ENCODE measurements around the gene GTF2A2.
"Not testable (repeated sequence)": the region's sequence is repeated elsewhere in the genome, so short reads cannot be mapped to it uniquely, and the experiment has no call there.

GTF2A2 gene

GRCh38 chr15:59656897-59657634 lies at the start of gene GTF2A2:
Gene GTF2A2 (minus strand): TSS chr15:59657515. CDS start chr15:59652277, 5,238 bp downstream.
- DNase-seq = peak; percentile 97

GRCh38 chr15:59703979-59704796 lies 46.9 kb upstream of the GTF2A2 start:
- DNase-seq = no peak

- DNase-seq = no peak
These were observed 45.0 kb upstream of the GTF2A2 start for GRCh38 chr15:59702351-59702750.

- DNase-seq = no peak
These were observed 44.6 kb upstream of the GTF2A2 start for GRCh38 chr15:59701880-59702279.

GRCh38 chr15:59699810-59700431 lies 42.6 kb upstream of the GTF2A2 start:
- DNase-seq = no peak

GRCh38 chr15:59698065-59698464 lies 40.8 kb upstream of the GTF2A2 start:
- not testable (repeated sequence) for DNase-seq

GRCh38 chr15:59696332-59696731 lies 39.0 kb upstream of the GTF2A2 start:
- no peak for DNase-seq

GRCh38 chr15:59694779-59695178 lies 37.5 kb upstream of the GTF2A2 start:
- DNase-seq = no peak

GRCh38 chr15:59691194-59691805 lies 34.0 kb upstream of the GTF2A2 start:
- no peak for DNase-seq

GRCh38 chr15:59689626-59690236 lies 32.4 kb upstream of the GTF2A2 start:
- peak; percentile 67 for DNase-seq

GRCh38 chr15:59688782-59689625 lies 31.7 kb upstream of the GTF2A2 start, which contains the start of gene BNIP2:
Gene BNIP2 (minus strand): TSS chr15:59689320. CDS start chr15:59682457, 6,863 bp downstream.
- DNase-seq = peak; percentile 100

GRCh38 chr15:59688423-59688781 lies 31.1 kb upstream of the GTF2A2 start:
- DNase-seq = no peak

- peak; percentile 18 for DNase-seq
These were observed 30.5 kb upstream of the GTF2A2 start for GRCh38 chr15:59687836-59688235.

- no peak for DNase-seq
These were observed 29.1 kb upstream of the GTF2A2 start for GRCh38 chr15:59686389-59686788.

GRCh38 chr15:59685737-59686297 lies 28.5 kb upstream of the GTF2A2 start:
- DNase-seq = no peak

- DNase-seq = no peak
These were observed 23.6 kb upstream of the GTF2A2 start for GRCh38 chr15:59680870-59681269.

- DNase-seq = no peak
These were observed 23.0 kb upstream of the GTF2A2 start for GRCh38 chr15:59680346-59680745.

- DNase-seq = no peak
These were observed 21.3 kb upstream of the GTF2A2 start for GRCh38 chr15:59678620-59679019.

GRCh38 chr15:59678172-59678571 lies 20.9 kb upstream of the GTF2A2 start:
- no peak for DNase-seq

- no peak for DNase-seq
These were observed 19.2 kb upstream of the GTF2A2 start for GRCh38 chr15:59676565-59676964.

GRCh38 chr15:59674361-59674877 lies 17.1 kb upstream of the GTF2A2 start:
- no peak for DNase-seq
